RWPE2 (cell line): ENCODE results near the gene MAG.
A peak's percentile ranks its signal among the peaks of the same experiment; 100 is the strongest.

Experiments used
- ATAC-seq: fragments of 200-7000 bp; cut with Tn5 transposase; 3 replicates; pipeline ENCODE4 v1.9.1; 2021; ENCODE audit warnings: low read depth
- DNase-seq: peaks from one replicate; pipeline ENCODE4 v3.0.0-alpha.2; 2020; ENCODE audit warnings: low spot score
- H3K27ac ChIP-seq: fragments of 450-650 bp; 2 replicates; pipeline ENCODE4 v1.5.1; 2017; ENCODE audit warnings: mild to moderate bottlenecking; ENCODE audit not compliant: poor library complexity, severe bottlenecking
- H3K27me3 ChIP-seq: fragments of 250-450 bp; sonication (Bioruptor Pico); 2 replicates; pipeline ENCODE4 v1.5.1; 2021; ENCODE audit warnings: mild to moderate bottlenecking, moderate library complexity; ENCODE audit not compliant: insufficient read depth, poor library complexity, severe bottlenecking
- H3K36me3 ChIP-seq: fragments of 250-450 bp; sonication (Bioruptor Pico); 2 replicates; pipeline ENCODE4 v1.5.1; 2020; ENCODE audit warnings: low read depth, mild to moderate bottlenecking, moderate library complexity
- H3K4me1 ChIP-seq: fragments of 250-450 bp; sonication (Bioruptor Pico); 2 replicates; pipeline ENCODE4 v1.5.1; 2021; ENCODE audit warnings: mild to moderate bottlenecking, moderate library complexity; ENCODE audit not compliant: insufficient read depth, poor library complexity, severe bottlenecking
- H3K4me3 ChIP-seq: fragments of 250-450 bp; sonication (Bioruptor Pico); 2 replicates; pipeline ENCODE4 v1.5.1; 2021; ENCODE audit warnings: mild to moderate bottlenecking, moderate library complexity; ENCODE audit not compliant: severe bottlenecking
- H3K9me3 ChIP-seq: fragments of 250-450 bp; sonication (Bioruptor Pico); 2 replicates; pipeline ENCODE4 v1.5.1; 2021; ENCODE audit warnings: mild to moderate bottlenecking, moderate library complexity; ENCODE audit not compliant: severe bottlenecking
- TF ChIP-seq, protein P1 (sequence below): fragments of 450-650 bp; IDR thresholded peaks from one replicate; pipeline ENCODE4 v1.5.1; 2017; ENCODE audit warnings: mild to moderate bottlenecking, moderate library complexity; ENCODE audit not compliant: poor library complexity, severe bottlenecking

The MAG gene

DNA sequence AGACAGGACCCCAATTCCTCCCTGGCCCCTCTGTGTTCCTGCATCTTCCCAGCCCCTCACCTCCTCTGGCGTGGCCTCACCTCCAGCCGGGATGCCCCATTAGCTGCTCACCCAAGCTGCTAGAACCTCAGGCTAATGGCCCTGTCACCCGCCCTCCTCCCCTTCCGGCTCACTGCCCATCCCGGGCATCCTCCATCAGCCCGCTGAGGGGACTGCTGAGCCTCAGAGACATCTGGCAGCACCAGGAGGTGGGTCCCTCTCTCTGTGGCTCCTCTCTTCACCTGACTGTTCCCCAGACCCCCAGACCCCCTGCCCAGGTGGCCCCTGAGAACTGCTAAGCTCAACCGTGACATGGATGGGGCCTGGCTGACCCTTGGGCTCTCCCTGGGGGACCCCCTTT is 58.6 kb downstream of the MAG start:
- H3K36me3 ChIP-seq, result no peaks in the 10 kb centered on the region
- DNase-seq (no peak), ATAC-seq (no peak)
- no peak overlapping the region for H3K4me3 ChIP-seq
- H3K9me3 ChIP-seq, result no peaks in the 10 kb centered on the region
- H3K4me1 ChIP-seq, result no peaks in the 10 kb centered on the region
- peaks cover 24% of the 10 kb centered on the region for H3K27me3 ChIP-seq
- H3K27ac ChIP-seq, result no peak overlapping the region
- TF ChIP-seq, protein P1, sequence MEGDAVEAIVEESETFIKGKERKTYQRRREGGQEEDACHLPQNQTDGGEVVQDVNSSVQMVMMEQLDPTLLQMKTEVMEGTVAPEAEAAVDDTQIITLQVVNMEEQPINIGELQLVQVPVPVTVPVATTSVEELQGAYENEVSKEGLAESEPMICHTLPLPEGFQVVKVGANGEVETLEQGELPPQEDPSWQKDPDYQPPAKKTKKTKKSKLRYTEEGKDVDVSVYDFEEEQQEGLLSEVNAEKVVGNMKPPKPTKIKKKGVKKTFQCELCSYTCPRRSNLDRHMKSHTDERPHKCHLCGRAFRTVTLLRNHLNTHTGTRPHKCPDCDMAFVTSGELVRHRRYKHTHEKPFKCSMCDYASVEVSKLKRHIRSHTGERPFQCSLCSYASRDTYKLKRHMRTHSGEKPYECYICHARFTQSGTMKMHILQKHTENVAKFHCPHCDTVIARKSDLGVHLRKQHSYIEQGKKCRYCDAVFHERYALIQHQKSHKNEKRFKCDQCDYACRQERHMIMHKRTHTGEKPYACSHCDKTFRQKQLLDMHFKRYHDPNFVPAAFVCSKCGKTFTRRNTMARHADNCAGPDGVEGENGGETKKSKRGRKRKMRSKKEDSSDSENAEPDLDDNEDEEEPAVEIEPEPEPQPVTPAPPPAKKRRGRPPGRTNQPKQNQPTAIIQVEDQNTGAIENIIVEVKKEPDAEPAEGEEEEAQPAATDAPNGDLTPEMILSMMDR, result no peak

DNA sequence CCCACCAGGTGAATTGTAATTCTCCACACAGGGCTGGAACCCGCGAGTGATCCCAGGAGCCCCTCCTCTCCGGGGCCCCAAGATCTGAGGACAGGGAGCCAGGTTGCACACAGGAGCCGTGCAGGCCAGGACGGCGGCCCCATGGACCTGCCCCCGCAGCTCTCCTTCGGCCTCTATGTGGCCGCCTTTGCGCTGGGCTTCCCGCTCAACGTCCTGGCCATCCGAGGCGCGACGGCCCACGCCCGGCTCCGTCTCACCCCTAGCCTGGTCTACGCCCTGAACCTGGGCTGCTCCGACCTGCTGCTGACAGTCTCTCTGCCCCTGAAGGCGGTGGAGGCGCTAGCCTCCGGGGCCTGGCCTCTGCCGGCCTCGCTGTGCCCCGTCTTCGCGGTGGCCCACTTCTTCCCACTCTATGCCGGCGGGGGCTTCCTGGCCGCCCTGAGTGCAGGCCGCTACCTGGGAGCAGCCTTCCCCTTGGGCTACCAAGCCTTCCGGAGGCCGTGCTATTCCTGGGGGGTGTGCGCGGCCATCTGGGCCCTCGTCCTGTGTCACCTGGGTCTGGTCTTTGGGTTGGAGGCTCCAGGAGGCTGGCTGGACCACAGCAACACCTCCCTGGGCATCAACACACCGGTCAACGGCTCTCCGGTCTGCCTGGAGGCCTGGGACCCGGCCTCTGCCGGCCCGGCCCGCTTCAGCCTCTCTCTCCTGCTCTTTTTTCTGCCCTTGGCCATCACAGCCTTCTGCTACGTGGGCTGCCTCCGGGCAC is 59.6 kb downstream of the MAG start:
- Histone ChIP-seq H3K27me3 (peaks cover 14% of the 10 kb centered on the region), H3K27ac (no peak overlapping the region), H3K36me3 (no peaks in the 10 kb centered on the region), H3K9me3 (no peaks in the 10 kb centered on the region), H3K4me1 (no peaks in the 10 kb centered on the region), H3K4me3 (no peak overlapping the region)
- ATAC-seq, result no peak
- DNase-seq, result peak; percentile 38
- TF ChIP-seq, protein P1, result no peak

DNA sequence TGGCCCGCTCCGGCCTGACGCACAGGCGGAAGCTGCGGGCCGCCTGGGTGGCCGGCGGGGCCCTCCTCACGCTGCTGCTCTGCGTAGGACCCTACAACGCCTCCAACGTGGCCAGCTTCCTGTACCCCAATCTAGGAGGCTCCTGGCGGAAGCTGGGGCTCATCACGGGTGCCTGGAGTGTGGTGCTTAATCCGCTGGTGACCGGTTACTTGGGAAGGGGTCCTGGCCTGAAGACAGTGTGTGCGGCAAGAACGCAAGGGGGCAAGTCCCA is 60.2 kb downstream of the MAG start:
- Histone ChIP-seq H3K27me3 (peaks cover 9% of the 10 kb centered on the region), H3K27ac (no peak overlapping the region), H3K9me3 (no peaks in the 10 kb centered on the region), H3K4me1 (no peaks in the 10 kb centered on the region), H3K36me3 (no peaks in the 10 kb centered on the region), H3K4me3 (no peak overlapping the region)
- DNase-seq, result no peak
- TF ChIP-seq, protein P1, result no peak
- no peak for ATAC-seq

DNA sequence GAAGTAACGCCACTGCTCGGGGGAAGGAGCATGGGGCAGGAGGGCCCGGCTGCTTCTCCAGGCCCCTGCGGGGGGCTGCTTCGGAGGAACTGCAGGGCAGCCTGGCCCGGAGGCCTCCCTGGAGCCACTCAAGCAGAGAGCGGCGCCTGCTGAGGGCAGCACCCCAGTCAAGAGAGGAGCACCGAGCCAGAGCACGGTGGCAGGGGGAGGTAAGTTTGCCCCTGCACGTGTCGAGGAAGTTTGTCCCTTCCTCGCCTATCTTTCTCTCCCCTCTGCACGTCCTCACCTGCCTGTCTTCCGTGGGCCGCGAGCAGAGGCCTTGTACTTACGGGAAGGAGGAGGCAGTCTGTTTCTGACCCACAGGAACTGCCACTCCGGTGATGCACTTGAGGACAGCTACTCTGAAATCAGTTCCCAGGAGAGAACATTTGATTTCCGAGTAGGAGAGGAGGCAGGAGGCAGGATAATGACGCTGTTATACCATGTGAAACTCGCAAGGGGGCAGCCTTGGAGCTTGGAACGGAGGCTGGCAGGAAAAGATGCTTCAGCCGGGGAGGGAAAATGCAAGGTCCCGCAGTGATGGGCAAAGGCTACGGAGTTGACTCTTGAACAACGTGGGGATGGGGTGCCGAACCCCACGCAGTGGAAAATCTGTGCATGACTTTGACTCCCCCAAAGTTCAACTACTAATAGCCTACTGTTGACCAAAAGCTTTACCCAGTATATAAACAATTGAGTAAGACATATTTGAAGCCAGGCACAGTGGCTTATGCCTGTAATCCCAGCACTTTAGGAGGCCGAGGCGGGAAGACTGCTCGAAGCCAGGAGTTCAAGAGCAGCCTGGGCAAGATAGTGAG is 60.7 kb downstream of the MAG start:
- TF ChIP-seq, protein P1, result peak; percentile 79
- Histone ChIP-seq H3K4me3 (no peak overlapping the region), H3K27me3 (peaks cover 4% of the 10 kb centered on the region), H3K9me3 (no peaks in the 10 kb centered on the region), H3K36me3 (no peaks in the 10 kb centered on the region), H3K4me1 (no peaks in the 10 kb centered on the region), H3K27ac (no peak overlapping the region)
- DNase-seq (no peak), ATAC-seq (peak; percentile 75)

DNA sequence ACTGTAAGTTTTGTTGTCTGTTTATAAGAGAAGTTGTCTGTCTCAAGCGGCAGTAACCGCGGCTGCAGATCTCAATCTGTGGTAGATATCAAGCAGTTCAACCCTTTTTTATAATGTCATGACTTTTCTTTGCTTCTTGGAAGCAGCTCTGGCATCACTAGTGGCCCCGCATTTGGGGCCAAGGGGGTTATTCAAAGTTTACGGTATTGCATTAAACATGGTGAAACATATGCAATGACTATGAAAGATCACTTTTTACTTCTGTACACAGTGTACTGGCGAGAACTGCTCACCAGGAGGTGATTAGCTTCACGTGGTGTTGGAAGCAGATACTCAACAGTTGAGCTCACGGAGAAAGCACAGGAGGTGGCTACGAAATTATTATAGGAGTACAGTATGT is 61.7 kb downstream of the MAG start:
- no peak overlapping the region for H3K4me3 ChIP-seq
- peak; percentile 8 for DNase-seq
- H3K27me3 ChIP-seq, result peaks cover 4% of the 10 kb centered on the region
- no peak overlapping the region for H3K27ac ChIP-seq
- no peak for ATAC-seq
- H3K4me1 ChIP-seq, result no peaks in the 10 kb centered on the region
- no peaks in the 10 kb centered on the region for H3K9me3 ChIP-seq
- no peaks in the 10 kb centered on the region for H3K36me3 ChIP-seq
- TF ChIP-seq, protein P1, result no peak
